ENCODE measurements around the gene OBI1. TPM values are rescaled to one million over a fixed set of nuclear protein-coding genes. Genes with fewer than 3 reads are reported as not detected.
A peak's percentile ranks its signal among the peaks of the same experiment; 100 is the strongest.

OBI1 gene
- total and polyA plus RNA-seq, 8 donors = 1.4 to 17.0 (median 6.6) TPM

DNA sequence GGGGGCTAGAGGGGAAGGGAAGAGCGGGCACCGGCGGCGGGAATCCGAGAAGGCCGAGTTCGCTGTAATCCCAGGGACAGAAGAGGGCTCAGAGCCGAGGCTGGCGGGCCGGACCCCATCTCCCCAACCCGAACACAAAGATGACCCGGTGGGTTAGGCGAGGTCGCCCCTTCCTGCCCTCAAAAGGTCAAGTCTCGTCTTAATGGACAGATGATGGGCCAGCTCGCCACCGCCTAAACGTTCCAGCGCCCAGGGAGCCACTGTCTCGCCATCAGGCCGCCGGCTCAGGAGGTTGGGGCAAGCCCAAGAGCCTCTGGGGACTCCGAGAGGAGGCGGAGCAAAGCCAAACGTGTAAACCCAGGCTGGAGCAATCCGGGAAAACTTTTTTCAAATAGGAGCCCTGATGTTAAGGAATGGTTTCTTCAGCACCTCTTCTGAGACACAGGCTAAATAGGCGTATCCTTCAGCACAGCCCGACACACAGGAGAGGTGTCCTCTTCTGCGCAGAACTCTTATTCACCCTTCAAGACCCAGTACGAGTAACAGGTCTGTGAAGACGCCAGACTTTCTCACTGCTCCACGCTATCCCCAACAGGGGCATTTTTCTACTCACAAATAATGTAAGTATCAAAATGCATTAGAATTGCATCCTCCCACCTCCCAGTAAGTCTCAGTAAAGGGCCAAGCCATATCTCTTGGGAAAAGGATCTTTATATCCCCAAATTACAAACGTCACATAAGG lies 49.3 kb downstream of the OBI1 start:
- Histone ChIP-seq H3K27me3 (peaks cover 35 to 76% (median 61%) of the 10 kb centered on the region in 3 donors), H3K4me3 (peak overlapping the region; percentile 45 to 64 (median 56)), H3K27ac (no peak overlapping the region), H3K4me1 (peaks cover 23 to 35% (median 30%) of the 10 kb centered on the region in 4 donors), H3K36me3 (peaks cover 0 to 3% (median 1%) of the 10 kb centered on the region in 4 donors), H3K9me3 (no peaks in the 10 kb centered on the region)
- intact Hi-C loops (cut with DNase I; ENCODE audit: low total_unique reads) = no loop called here
- WGBS, 5 donors = 10 to 50% (median 12%) methylated on average over 9 to 33 of the region's 33 CpGs
- no peak for TF ChIP-seq POLR2AphosphoS5 (IDR thresholded peaks at IDR 0.05)
- no peak for DNase-seq

DNA sequence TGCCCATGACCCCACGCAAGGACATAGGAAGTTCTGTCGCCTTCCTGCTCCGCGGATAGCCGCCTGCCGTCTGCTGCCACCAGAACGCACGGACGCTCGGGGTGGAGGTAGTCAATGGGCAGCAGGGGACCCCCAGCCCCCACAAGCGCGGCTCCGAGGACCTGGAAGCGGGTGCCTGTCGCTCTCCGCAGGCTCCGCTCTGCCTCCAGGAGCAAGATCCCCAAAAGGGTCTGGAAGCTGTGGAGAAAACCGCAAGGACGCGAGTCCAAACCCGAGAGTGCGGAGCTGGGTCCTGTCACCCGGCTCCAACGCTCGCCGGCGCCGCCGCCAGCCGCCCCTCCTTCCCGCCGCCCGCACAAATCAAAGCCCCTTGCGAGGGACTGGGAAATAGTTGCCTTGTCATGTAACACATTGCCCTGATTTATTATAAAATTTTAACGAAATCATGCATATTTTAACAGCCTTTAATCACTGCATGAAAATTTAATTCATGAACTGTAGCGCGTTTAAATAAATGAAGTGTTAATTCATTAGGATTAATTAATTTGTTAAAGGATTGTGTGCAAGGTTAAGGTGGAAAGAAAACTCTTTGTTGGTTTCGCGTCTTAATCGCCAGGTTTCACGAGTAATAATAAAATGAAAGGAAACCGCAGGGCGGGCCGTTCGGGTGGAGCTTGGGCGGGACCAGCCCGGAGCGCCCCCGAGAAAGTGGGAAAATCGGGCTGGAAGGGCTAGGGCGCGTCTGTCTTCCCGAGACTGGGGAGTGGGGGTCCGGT lies 50.1 kb downstream of the OBI1 start:
- no peaks in the 10 kb centered on the region for H3K9me3 ChIP-seq
- 1 to 4% (median 2%) methylated on average over 35 to 54 of the region's 54 CpGs for WGBS, 5 donors
- peaks cover 41 to 84% (median 69%) of the 10 kb centered on the region in 3 donors for H3K27me3 ChIP-seq
- DNase-seq = no peak
- TF ChIP-seq EP300 (IDR thresholded peaks at IDR 0.05) = no peak
- TF ChIP-seq, protein P1, sequence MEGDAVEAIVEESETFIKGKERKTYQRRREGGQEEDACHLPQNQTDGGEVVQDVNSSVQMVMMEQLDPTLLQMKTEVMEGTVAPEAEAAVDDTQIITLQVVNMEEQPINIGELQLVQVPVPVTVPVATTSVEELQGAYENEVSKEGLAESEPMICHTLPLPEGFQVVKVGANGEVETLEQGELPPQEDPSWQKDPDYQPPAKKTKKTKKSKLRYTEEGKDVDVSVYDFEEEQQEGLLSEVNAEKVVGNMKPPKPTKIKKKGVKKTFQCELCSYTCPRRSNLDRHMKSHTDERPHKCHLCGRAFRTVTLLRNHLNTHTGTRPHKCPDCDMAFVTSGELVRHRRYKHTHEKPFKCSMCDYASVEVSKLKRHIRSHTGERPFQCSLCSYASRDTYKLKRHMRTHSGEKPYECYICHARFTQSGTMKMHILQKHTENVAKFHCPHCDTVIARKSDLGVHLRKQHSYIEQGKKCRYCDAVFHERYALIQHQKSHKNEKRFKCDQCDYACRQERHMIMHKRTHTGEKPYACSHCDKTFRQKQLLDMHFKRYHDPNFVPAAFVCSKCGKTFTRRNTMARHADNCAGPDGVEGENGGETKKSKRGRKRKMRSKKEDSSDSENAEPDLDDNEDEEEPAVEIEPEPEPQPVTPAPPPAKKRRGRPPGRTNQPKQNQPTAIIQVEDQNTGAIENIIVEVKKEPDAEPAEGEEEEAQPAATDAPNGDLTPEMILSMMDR (IDR thresholded peaks at IDR 0.05) = no peak
- TF ChIP-seq POLR2A (IDR thresholded peaks at IDR 0.05) = no peak
- TF ChIP-seq POLR2AphosphoS5 (IDR thresholded peaks at IDR 0.05) = no peak
- intact Hi-C loops (cut with DNase I; ENCODE audit: low total_unique reads) = no loop called here
- no peak overlapping the region for H3K27ac ChIP-seq
- H3K36me3 ChIP-seq = no peaks in the 10 kb centered on the region
- peaks cover 23 to 39% (median 32%) of the 10 kb centered on the region in 4 donors for H3K4me1 ChIP-seq
- H3K4me3 ChIP-seq = peak overlapping the region; percentile 45 to 64 (median 56)

GRCh38 chr13:78608252-78608687 lies 50.7 kb downstream of the OBI1 start:
- Histone ChIP-seq H3K36me3 (no peaks in the 10 kb centered on the region), H3K4me1 (peaks cover 28 to 45% (median 39%) of the 10 kb centered on the region in 4 donors), H3K9me3 (no peaks in the 10 kb centered on the region), H3K27ac (no peak overlapping the region), H3K27me3 (peaks cover 45 to 90% (median 75%) of the 10 kb centered on the region in 3 donors), H3K4me3 (peak overlapping the region; percentile 45 to 64 (median 56))
- no peak for DNase-seq
- 6 to 12% (median 10%) methylated on average over 12 to 15 of the region's 15 CpGs for WGBS, 5 donors
- intact Hi-C loops (cut with DNase I; ENCODE audit: low total_unique reads) = no loop called here
- TF ChIP-seq, protein P1 (IDR thresholded peaks at IDR 0.05) = no peak
- TF ChIP-seq POLR2AphosphoS5 (IDR thresholded peaks at IDR 0.05) (no peak), EP300 (IDR thresholded peaks at IDR 0.05) (no peak), POLR2A (IDR thresholded peaks at IDR 0.05) (no peak)

DNA sequence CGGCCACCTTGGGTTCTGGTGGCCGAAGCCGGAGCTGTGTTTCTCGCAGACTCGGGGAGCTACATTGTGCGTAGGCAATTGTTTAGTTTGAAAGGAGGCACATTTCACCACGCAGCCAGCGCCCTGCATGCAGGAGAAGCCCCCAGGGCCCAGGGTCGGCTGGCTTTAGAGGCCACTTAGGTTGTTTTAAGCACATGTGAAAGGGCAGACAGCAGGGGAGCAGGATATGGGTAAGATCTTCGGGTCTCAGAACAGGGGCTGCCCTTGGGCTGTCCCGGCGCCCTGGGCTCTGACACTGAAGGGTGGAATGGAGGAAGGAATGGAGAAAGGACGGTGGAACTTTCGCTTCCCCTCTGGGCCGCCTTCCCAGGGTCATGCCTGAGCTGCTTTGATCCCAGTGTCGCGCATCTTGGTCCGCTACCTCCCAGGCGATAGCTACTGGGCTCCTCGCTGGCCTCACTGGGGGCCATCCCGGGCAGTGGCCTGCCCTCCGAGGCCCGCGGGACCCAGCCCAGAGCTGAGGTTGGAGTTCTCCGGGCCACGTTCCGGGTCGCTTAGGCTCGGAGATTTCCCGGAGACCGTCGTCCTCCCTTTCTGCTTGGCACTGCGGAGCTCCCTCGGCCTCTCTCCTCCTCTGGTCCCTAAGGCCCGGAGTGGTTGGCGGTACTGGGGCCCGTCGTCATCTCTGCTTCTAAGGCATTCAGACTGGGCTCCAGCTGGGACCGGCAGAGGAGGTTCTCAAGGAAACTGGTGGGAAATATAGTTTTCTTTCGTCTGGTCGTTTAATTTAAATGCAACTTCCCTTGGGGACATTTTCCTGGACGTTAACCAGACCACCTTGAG lies 51.3 kb downstream of the OBI1 start:
- Histone ChIP-seq H3K27me3 (peaks cover 52 to 96% (median 81%) of the 10 kb centered on the region in 3 donors), H3K9me3 (no peaks in the 10 kb centered on the region), H3K4me1 (peaks cover 35 to 51% (median 45%) of the 10 kb centered on the region in 4 donors), H3K4me3 (peak overlapping the region in 2 of 4 donors; percentile 30 to 60), H3K27ac (no peak overlapping the region), H3K36me3 (no peaks in the 10 kb centered on the region)
- DNase-seq = no peak
- TF ChIP-seq, protein P1 (IDR thresholded peaks at IDR 0.05) = no peak
- TF ChIP-seq POLR2AphosphoS5 (IDR thresholded peaks at IDR 0.05) = no peak
- no peak for TF ChIP-seq POLR2A (IDR thresholded peaks at IDR 0.05)
- intact Hi-C loops (cut with DNase I; ENCODE audit: low total_unique reads) = no loop called here
- 8 to 19% (median 14%) methylated on average over 39 to 42 of the region's 42 CpGs for WGBS, 5 donors
